CD14-positive monocyte (primary cell): ENCODE data around the gene CRACDL. TPM values are rescaled to one million over a fixed set of nuclear protein-coding genes. Genes with fewer than 3 reads are reported as not detected.

ENCODE experiments used
- DNase-seq, 3 donors: peaks; one replicate each; pipeline ENCODE4 v3.0.0-alpha.2; 2011 to 2022
- H2AFZ ChIP-seq: 2 replicates; pipeline ENCODE4 v1.6.0; 2012; ENCODE audit warnings: mild to moderate bottlenecking, low read depth, low read length, inconsistent platforms; ENCODE audit not compliant: insufficient read depth, poor library complexity, severe bottlenecking
- H3K27ac ChIP-seq, 2 donors: 1 replicate in 1 of 2; 2 replicates in 1 of 2; pipeline ENCODE4 v1.5.1; 2012 to 2013; ENCODE audit warnings: low read length in 2 of 2, control low read depth in 1 of 2, inconsistent platforms in 1 of 2, low read depth in 1 of 2, mild to moderate bottlenecking in 1 of 2
- H3K27me3 ChIP-seq, 2 donors: one replicate each; pipeline versions ENCODE4 v1.6.0 to v1.6.1; 2011 to 2013; ENCODE audit warnings: low read length in 2 of 2; ENCODE audit not compliant: control insufficient read depth in 2 of 2, insufficient read depth in 2 of 2
- H3K36me3 ChIP-seq, 2 donors: replicated peaks in 1 of 2; 1 replicate in 1 of 2; 2 replicates in 1 of 2; pipeline versions ENCODE4 v1.5.1 to v1.6.1; 2012 to 2013; ENCODE audit warnings: low read length in 2 of 2, control low read depth in 1 of 2, inconsistent platforms in 1 of 2, mild to moderate bottlenecking in 1 of 2; ENCODE audit not compliant: insufficient read depth in 2 of 2, control insufficient read depth in 1 of 2
- H3K4me1 ChIP-seq, 2 donors: 1 replicate in 1 of 2; 2 replicates in 1 of 2; pipeline versions ENCODE4 v1.5.1 to v1.6.1; 2012 to 2013; ENCODE audit warnings: low read length in 2 of 2, control low read depth in 1 of 2, inconsistent platforms in 1 of 2, mild to moderate bottlenecking in 1 of 2, moderate library complexity in 1 of 2; ENCODE audit not compliant: insufficient read depth in 2 of 2, control insufficient read depth in 1 of 2
- H3K4me2 ChIP-seq: replicated peaks from 2 replicates; pipeline ENCODE3; 2012; ENCODE audit warnings: low read length, moderate library complexity, mild to moderate bottlenecking; ENCODE audit not compliant: poor library complexity, severe bottlenecking; ENCODE audit errors: extremely low read depth
- H3K4me3 ChIP-seq, 3 experiments: fragments of 200-600 bp in 1 of 3; sonication (generic) in 1 of 3; replicated peaks in 1 of 3; 1 replicate in 2 of 3; 2 replicates in 1 of 3; pipeline ENCODE4 v1.5.1; 2011 to 2013; ENCODE audit warnings: low read length in 3 of 3, mild to moderate bottlenecking in 3 of 3, control low read depth in 2 of 3, low read depth in 2 of 3, inconsistent platforms in 1 of 3, moderate library complexity in 1 of 3
- H3K79me2 ChIP-seq: 2 replicates; pipeline ENCODE4 v1.6.0; 2012; ENCODE audit warnings: mild to moderate bottlenecking, control low read depth, inconsistent platforms, low read length, moderate library complexity; ENCODE audit not compliant: insufficient read depth
- H3K9ac ChIP-seq: 2 replicates; pipeline ENCODE4 v1.6.0; 2017; ENCODE audit warnings: low read length, mild to moderate bottlenecking; ENCODE audit not compliant: insufficient read depth, poor library complexity, severe bottlenecking
- H3K9me3 ChIP-seq, 2 donors: replicated peaks in 1 of 2; 1 replicate in 1 of 2; 2 replicates in 1 of 2; pipeline versions ENCODE4 v1.5.1 to v1.6.1; 2012 to 2013; ENCODE audit warnings: low read length in 2 of 2, control low read depth in 1 of 2; ENCODE audit not compliant: control insufficient read depth in 1 of 2, insufficient read depth in 1 of 2
- H4K20me1 ChIP-seq: 2 replicates; pipeline ENCODE4 v1.6.0; 2012; ENCODE audit warnings: mild to moderate bottlenecking, low read length, control low read depth, moderate library complexity; ENCODE audit not compliant: insufficient read depth
- H3K27ac Mint-ChIP-seq, 7 donors: one replicate each; pipeline ENCODE4 v1.8.0; 2020; ENCODE audit warnings: mild to moderate bottlenecking in 7 of 7, mixed read lengths in 7 of 7, moderate library complexity in 6 of 7, inconsistent platforms in 2 of 7
- H3K27me3 Mint-ChIP-seq, 3 donors: one replicate each; pipeline ENCODE4 v1.8.0; 2021 to 2022; ENCODE audit warnings: low read depth in 3 of 3, mild to moderate bottlenecking in 3 of 3, mixed read lengths in 3 of 3, moderate library complexity in 3 of 3, inconsistent platforms in 1 of 3
- H3K36me3 Mint-ChIP-seq, 2 donors: one replicate each; pipeline ENCODE4 v1.8.0; 2020; ENCODE audit warnings: mixed read lengths in 2 of 2, inconsistent platforms in 1 of 2, mild to moderate bottlenecking in 1 of 2
- H3K4me1 Mint-ChIP-seq: one replicate; pipeline ENCODE4 v1.8.0; 2020; ENCODE audit warnings: mild to moderate bottlenecking, mixed read lengths
- H3K4me3 Mint-ChIP-seq, 2 donors: one replicate each; pipeline ENCODE4 v1.8.0; 2020; ENCODE audit warnings: mild to moderate bottlenecking in 2 of 2, mixed read lengths in 2 of 2, moderate library complexity in 1 of 2
- H3K9me3 Mint-ChIP-seq, 7 donors: one replicate each; pipeline ENCODE4 v1.8.0; 2020 to 2022; ENCODE audit warnings: mixed read lengths in 7 of 7, mild to moderate bottlenecking in 6 of 7, moderate library complexity in 6 of 7, inconsistent platforms in 2 of 7
- WGBS: methylation state at CpG from one replicate; pipeline ENCODE4 v1.1.5; 2013; ENCODE audit warnings: missing lambda C conversion rate; ENCODE audit not compliant: insufficient coverage; 5-methylcytosine and 5-hydroxymethylcytosine counted together
- intact Hi-C, 2 donors: fragments of 100-400 bp; cut with micrococcal nuclease; formaldehyde crosslinking; loops; one replicate each; pipeline versions ENCODE4 v1.15.0 to v1.15.1; 2023
- polyA plus RNA-seq, 3 donors: library from polyadenylated mRNA; depleted of rRNA in 1 of 3; unstranded in 2 of 3; stranded (reverse) in 1 of 3; fragments of 300-500 nt in 2 of 3; fragments of >200 nt in 1 of 3; fragmentation: Illumina TruSeq in 2 of 3; gene quantifications; 1 replicate in 2 of 3; 2 replicates in 1 of 3; pipeline ENCODE4 v1.2.3, GENCODE V29; 2012 to 2021
- TF ChIP-seq, protein P1 (sequence below): fragments of 200-600 bp; IDR thresholded peaks from one replicate; pipeline ENCODE4 v1.8.0; 2022; ENCODE audit warnings: antibody characterized with exemption, mild to moderate bottlenecking

The CRACDL gene
- polyA plus RNA-seq, 3 donors = 0.12 to 0.35 (median 0.28) TPM

DNA sequence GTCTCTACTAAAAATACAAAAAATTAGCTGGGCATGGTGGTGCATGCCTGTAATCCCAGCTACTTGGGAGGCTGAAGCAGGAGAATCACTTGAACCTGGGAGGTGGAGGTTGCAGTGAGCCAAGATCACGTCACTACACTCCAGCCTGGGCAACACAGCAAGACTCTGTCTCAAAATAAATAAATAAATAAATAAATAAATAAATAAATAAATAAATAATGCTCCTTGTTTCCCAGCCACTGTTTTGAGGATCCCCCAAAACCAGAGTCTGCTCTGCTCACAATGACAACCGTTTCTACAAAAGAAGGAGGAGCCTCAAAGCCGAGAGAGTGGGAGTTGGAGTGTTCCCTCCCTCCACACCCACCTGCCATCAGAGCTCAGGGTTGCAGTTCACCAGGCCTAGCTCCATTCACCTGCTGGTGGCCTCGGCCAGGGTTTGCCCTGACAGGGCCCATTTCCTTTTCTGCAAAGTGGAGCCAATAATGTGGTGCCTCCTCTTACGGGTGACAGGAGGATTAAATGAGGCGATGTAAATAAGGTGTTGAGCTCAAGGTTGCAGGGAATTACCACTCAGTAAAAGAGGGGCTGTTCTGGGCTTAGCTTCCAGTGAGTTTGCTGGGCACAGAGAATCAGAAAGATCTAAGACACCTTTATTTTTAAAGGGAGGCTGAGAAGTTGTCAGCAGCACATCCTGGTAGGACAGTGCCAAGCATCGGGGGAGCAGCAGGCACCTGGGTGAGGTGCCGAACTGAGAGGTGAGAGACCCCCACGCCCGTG lies 25.5 kb downstream of the CRACDL start:
- Mint-ChIP-seq H3K4me3 (peak overlapping the region in 1 of 2 donors; percentile 67), H3K4me1 (peaks cover 29% of the 10 kb centered on the region), H3K27ac (no peak overlapping the region), H3K9me3 (peaks cover 0 to 3% (median 0%) of the 10 kb centered on the region in 7 donors), H3K36me3 (no peaks in the 10 kb centered on the region), H3K27me3 (peaks cover 0 to 7% (median 0%) of the 10 kb centered on the region in 3 donors)
- 100% methylated on average over 4 of the region's 10 CpGs for WGBS
- no peaks in the 10 kb centered on the region for H3K79me2 ChIP-seq
- H3K4me1 ChIP-seq = peaks cover 20 to 22% of the 10 kb centered on the region in 2 donors
- no peaks in the 10 kb centered on the region for H3K36me3 ChIP-seq
- H3K4me2 ChIP-seq = no peak overlapping the region
- no peak overlapping the region for H3K27ac ChIP-seq
- no peak overlapping the region for H3K4me3 ChIP-seq
- TF ChIP-seq, protein P1, sequence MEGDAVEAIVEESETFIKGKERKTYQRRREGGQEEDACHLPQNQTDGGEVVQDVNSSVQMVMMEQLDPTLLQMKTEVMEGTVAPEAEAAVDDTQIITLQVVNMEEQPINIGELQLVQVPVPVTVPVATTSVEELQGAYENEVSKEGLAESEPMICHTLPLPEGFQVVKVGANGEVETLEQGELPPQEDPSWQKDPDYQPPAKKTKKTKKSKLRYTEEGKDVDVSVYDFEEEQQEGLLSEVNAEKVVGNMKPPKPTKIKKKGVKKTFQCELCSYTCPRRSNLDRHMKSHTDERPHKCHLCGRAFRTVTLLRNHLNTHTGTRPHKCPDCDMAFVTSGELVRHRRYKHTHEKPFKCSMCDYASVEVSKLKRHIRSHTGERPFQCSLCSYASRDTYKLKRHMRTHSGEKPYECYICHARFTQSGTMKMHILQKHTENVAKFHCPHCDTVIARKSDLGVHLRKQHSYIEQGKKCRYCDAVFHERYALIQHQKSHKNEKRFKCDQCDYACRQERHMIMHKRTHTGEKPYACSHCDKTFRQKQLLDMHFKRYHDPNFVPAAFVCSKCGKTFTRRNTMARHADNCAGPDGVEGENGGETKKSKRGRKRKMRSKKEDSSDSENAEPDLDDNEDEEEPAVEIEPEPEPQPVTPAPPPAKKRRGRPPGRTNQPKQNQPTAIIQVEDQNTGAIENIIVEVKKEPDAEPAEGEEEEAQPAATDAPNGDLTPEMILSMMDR = no peak
- no peaks in the 10 kb centered on the region for H4K20me1 ChIP-seq
- intact Hi-C loops = no loop called here
- H3K27me3 ChIP-seq = no peaks in the 10 kb centered on the region
- no peaks in the 10 kb centered on the region for H3K9me3 ChIP-seq
- no peak for DNase-seq
- no peak overlapping the region for H2AFZ ChIP-seq
- no peak overlapping the region for H3K9ac ChIP-seq

DNA sequence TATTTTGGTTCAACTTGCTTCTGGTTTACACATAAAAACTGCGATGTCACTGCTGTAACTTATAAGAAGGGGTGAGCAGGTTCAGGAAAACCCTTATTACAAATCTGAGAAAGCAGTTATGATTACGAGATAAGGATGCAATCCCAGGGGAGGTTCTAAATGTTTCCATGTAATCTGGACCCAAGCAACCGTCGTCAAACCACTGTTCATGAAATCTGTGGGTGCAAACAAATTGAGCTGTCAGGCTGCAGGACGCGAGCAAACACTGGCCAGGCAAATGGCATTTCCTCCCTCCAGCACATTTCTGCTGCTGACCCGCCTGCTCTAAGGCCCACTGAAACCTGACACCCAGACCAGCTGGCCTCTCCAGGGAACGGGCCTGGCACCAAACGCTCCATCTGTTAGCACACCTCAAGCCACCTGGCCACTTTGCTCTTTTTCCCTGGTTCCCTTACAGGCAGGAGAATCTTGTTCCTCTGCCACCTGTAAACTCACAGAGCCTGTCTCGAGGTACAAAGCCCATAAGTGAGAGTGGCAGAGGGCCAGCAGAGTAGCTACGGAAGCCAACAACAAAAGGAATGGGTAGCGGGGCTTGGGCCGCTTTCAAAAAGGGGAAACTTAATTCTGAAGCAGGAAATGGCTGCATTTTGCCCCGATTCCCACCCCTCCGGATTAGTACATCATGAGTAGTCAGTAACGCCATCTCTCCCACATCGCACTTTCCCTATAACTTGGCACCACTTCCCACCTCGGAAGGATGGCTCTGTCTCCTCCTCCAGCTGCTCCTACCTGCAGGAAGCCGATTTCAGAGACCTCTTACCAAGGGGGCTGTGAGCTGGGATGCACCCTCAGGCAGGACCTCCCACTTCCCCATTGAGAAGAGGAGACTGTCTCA lies 26.5 kb downstream of the CRACDL start:
- Mint-ChIP-seq H3K9me3 (peaks cover 0 to 3% (median 0%) of the 10 kb centered on the region in 7 donors), H3K4me1 (peaks cover 29% of the 10 kb centered on the region), H3K27ac (peak overlapping the region in 5 of 7 donors; percentile 15 to 73 (median 57)), H3K4me3 (peak overlapping the region; percentile 67 to 88), H3K36me3 (no peaks in the 10 kb centered on the region), H3K27me3 (peaks cover 0 to 4% (median 0%) of the 10 kb centered on the region in 3 donors)
- Histone ChIP-seq H4K20me1 (no peaks in the 10 kb centered on the region), H3K4me1 (peaks cover 20 to 22% of the 10 kb centered on the region in 2 donors), H3K27ac (peak overlapping the region in 1 of 2 donors; percentile 44), H3K9ac (peak overlapping the region; percentile 45), H3K36me3 (no peaks in the 10 kb centered on the region), H3K9me3 (no peaks in the 10 kb centered on the region), H2AFZ (peak overlapping the region; percentile 78), H3K4me3 (peak overlapping the region; percentile 11 to 62 (median 17)), H3K4me2 (peak overlapping the region; percentile 74), H3K27me3 (no peaks in the 10 kb centered on the region), H3K79me2 (no peaks in the 10 kb centered on the region)
- TF ChIP-seq, protein P1 = no peak
- 1% methylated on average over 13 of the region's 19 CpGs for WGBS
- peak; percentile 3 to 14 (median 5) for DNase-seq
- intact Hi-C loops = no loop called here
